ENCODE results near the gene CFAP141.
"Not testable (repeated sequence)": the region's sequence is repeated elsewhere in the genome, so short reads cannot be mapped to it uniquely, and the experiment has no call there.

CFAP141 gene

DNA sequence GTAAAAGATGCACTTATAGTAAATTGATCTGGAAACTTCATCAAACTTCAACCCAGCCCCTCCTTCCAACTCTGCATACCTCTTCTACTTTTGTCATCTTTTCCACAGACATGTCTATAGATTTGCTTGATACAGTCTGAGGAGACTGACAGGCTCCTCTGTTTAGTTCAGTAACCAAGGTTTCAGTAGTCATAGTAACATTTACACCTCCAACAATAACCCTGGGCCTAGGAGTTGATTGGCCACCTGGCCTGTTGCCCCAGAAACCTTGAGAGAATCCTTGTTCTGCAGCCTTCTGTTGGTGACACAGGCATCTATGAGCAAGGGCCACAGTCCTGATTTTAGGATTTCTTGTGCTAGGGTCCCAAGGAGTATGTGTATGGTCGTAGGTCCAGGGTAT, at the start of gene CFAP141:
CFAP141 (minus strand) TSS at position 138 of the 400 bp plus-strand sequence; CDS start at position 112, 26 bp downstream.
- no peak for DNase-seq

DNA sequence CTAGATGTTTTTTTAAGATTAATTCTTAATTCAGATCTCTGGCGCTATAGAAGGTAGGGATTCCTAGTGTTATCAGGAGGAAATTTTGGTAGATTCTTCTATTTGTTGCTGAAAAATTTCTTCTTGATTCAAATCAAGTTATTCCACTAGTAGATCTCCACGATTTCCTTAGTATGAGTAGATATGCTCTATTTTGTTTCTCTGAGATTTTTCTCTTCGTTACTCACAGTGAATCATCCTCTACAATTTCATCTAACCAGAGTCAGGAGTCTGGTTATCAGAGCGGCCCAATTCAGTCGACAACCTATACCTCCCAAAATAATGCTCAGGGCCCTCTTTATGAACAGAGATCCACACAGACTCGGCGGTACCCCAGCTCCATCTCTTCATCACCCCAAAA, 47.5 kb upstream of the CFAP141 start:
- no peak for DNase-seq

DNA sequence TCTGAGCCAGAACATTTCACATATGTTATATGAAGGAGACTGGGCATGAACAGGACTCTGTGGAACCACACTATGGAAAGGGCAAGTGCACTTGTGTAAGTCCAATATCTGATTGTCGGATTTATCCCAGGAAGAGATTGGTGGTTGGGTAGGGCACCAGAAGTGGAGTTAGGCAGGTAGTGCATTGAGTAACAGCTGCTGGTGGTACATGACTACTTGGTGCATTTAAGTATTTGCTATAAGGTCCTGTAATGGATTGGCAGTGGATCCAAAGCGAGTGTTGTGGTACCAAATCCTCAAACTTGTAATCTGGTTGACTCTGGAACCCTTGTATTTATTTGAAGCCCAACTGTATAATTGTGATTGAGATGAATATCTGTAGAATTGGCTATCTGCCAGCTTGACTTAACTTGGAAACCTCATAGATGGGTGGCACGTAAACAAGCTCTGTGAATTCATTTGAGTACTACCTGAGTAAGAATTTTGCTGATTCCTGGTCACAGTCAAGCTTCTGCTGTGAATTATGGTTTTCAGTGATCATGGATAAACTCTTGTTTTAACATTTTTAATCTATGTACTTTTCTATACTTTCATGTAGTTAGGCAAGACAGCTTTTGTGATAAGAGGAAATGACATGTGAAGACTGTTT, 35.7 kb upstream of the CFAP141 start:
- no peak for DNase-seq

DNA sequence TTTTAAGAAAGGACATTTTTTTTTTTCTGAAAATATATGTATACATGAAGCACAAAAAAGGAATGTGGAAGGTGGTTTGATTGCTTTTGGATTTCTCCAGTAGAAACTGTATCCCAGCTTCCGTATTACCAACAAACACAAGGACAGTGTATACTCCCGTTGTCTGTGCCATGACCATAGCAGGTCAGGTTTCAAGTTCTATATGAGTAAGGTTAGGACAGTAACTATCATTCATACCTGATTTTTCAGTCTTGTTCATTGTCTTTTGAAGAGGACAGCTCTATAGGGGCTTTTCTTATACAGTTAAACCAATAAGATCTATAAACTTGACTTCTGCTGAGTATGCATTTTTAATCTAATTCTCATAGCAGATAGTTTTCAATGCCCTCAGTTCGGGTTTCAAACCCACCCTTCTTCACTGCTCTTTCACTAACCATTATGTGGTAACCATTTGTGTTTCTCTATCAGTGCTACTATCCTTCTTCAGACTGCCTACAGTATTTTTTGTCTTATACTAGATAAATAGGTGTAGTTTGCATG, 34.2 kb upstream of the CFAP141 start:
- DNase-seq, result no peak

DNA sequence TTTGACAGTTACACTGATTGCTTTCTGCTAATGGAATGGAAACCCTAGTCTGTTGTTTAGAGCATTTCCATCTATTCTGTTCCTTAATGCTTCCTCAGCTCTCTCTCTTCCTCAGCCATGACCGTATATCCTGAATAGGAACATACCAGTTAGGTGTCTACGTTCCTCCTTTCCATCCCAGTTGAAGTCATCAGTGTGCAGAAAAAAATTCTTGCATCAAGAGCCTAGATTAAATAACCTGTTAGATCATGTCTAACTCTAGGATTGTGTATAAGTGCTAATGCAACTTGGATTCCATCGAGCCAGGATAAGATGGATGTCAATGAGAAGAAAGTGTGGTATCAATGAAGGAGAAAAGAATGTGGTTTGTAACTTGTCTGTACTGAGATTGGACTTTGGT, 33.4 kb upstream of the CFAP141 start:
- no peak for DNase-seq

DNA sequence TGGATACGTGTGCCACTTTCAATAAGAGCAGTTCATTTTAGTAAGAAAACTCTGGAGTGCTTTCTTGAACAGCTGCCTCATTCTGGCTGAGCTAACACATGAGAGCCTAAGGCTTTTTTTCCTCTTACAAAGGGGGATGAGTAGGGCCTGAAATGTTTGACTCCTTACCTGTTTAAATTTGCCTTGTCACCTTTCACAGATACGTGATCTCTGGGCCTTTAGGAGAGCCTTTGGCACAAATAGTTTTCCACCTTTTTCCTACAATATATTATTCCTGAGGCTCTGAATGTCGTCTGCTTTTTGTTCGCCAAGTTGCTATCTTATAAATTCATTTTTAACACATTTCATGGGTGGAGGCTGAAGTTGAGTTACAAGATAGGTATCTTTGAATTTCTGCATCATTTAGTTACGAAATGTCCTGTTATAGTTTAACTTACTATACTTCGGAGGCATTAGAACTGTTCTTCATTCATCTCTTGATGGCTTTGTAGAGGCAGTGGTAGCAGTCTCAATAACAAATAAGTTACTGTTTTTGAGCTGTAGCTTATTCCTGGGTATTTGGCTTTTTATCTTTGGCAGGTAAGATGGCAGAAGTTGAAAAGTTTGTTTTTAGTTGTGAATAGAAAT, 31.9 kb upstream of the CFAP141 start:
- DNase-seq, result no peak

DNA sequence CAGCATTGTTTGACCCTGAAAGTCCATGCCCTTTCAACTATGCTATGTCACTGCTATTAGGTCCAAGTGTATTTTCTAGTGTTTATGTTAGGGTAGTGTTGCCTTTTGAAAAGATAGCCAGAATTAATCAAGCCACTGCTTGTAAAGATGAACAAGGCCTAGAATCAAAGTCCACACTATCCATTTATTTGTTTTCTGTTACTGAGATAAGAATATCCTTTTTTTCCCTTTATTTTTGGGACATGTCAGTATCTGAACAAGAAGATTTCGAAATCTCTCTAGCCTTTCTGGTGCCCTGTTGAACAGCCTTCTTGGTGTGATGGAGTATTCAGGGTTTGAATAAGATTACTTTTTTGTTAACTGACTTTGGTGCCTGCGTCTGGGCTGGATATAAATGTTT, 31.3 kb upstream of the CFAP141 start:
- no peak for DNase-seq

DNA sequence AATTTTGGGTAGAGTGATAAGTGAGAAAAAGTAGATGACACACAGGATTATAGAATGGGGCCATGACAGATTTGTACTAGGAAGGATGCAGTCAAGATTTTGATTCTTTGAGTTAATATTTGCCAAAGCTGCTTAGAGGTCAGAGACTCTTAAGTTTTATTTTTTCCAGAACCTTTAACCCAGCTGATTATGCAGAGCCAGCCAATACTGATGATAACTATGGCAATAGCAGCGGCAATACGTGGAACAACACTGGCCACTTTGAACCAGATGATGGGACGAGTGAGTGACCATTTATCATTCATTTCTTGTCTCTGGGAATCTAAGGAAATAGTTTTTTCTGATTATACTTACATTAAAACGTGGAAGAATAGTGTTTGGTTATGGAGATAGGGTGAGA, 30.7 kb upstream of the CFAP141 start:
- no peak for DNase-seq

DNA sequence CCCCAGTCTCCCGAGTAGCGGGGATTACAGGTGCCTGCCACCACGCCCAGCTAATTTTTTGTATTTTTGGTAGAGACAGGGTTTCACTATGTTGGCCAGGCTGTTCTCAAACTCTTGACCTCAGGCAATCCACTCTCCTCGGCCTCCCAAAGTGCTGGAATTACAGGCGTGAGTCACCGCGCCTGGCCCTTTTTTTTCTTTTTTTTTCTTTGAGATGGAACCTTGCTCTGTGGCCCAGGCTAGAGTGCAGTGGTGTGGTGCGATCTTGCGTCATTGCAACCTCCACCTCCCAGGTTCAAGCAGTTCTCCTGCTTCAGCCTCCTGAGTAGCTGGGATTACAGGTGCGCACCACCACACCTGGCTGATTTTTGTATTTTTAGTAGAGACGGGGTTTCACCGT, 27.0 kb upstream of the CFAP141 start:
- DNase-seq, result not testable (repeated sequence)

DNA sequence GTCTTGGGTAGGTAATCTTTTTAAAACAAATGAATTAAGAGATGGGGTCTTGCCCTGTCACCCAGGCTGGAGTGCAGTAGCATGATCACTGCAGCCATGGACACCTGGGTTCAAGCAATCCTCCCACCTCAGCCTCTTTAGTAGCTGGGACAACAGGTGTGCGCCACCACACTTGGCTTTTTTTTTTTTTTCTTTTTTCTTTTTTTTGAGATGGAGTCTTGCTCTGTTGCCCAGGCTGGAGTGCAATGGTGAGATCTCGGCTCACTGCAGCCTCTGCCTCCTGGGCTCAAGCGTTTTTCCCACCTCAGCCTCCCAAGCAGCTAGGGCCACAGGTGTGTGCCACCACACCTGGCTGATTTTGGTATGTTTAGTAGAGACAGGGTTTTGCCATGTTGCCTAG, 25.0 kb upstream of the CFAP141 start:
- DNase-seq, result not testable (repeated sequence)

DNA sequence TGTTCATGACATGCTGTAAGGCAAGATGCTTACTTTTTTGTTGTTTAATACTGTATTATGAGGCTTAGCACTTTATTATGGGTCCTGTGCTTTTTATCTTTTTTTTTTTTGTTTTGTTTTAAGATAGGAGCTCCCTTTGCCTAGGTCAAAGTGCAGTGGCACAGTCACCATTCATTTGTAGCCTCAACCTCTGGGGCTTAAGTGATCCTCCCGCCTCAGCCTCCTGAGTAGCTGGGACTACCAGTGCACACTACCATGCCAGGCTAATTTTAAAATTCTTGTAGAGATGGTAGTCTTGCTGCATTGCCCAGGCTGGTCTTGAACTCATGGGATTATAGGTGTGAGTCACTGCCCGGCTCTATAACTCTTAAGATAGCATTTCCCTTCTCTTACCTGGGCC, 19.2 kb upstream of the CFAP141 start:
- DNase-seq, result no peak

DNA sequence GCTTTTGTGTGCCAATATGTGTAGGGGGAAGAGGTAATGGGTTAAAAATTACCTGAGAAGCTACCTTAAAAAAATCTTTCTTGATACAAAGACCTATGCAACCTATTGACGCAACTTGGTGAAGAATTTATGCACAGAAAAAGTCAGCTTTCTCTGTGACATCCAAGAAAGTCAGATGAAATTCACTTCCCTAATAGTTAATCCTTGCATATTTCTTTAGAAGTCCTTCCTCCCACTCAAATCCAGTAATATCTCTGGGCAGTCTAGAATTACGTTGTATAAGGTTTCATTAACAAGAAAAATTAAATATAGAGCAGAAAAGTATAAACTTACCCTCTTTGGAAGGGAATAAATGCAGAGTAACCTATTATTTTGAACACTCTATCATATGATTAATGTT, 17.5 kb upstream of the CFAP141 start:
- no peak for DNase-seq

DNA sequence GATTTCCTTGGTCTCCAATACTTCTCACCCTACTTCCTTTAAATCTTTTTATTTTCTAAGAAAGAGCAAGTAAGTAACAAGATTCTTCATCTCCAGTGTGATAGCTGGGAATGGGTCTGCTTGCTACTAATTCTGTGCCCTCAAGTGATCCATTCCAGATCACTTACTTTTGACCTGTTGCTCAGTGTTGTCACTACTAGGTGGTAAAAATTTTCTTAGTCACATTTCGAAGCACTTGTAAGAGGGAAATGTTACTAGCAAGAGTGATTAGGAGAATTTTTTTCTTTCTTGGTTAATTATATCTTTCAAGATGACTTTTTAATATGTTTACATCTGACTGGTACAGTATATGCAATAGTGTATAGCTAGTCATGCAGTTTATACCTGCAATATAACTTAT, 16.8 kb upstream of the CFAP141 start:
- no peak for DNase-seq

DNA sequence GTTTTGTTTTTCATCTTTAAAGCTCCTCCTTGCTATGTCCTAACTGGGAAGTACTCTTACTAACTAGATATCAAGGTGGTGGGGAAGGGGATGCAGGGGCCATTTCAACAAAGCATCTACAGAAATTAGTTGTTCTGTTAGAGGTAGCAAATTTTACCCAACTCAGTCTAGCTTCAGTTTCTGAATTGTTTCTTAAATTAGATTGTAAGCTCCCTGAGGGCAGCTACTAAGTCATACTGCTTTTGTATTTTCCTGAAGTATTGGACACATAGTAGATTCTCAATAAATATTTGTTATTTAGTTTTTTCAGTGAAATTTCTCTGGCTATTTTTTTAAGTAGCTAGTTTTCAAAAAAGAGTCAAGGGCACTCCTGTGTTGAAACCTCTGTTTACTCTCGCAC, 16.4 kb upstream of the CFAP141 start:
- no peak for DNase-seq

DNA sequence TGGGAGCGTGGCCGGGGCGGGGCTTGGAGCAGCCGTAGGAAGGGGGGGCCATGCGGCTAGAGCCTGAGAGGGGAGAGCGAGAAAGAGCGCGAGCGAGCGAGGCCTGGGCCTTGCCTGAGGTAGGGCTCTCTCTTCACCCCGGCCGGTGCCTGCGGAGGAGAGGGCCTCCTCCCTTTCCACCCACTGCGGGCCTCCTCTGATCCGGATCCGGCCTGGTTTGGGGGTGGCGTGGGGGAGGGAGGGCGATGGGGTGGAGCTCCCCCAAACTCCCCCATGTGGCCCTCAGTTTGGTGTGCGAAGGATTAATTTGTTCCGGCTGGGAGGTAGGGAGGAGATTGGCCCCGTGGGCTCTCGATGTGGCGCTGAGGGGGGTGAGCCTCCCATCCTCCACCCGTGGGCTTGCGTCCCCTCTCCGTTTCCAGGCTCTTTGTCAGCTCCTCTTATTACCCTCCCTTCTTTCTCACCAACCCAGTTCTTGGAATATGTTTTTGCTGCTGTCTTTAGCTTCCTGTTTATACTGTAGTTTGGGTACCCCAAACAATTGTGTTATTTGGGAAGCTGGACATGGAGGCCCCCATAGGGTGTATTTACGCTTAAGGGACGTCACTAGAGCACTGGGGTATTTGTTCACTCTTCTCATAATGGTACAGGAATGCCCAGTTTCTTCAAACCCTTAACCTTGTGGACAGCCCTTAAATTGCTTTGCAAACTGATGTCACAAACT, 15.3 kb upstream of the CFAP141 start:
- DNase-seq, result peak; percentile 72

DNA sequence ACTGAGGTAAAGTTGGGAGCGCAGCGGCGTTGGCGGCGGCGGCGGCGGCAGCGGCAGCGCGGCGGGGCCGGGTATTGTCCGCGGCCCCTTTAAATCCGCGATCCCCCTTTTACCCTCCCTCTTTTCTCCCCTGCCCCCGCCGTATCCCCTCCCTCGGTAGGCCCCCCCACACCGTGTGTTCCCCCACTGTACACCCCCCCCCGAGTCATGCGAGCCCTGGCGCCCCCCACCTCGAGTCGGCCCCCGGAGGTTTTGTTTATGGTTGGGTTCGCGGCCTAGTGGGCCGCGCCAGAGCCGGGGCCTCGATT, 14.8 kb upstream of the CFAP141 start:
- no peak for DNase-seq

DNA sequence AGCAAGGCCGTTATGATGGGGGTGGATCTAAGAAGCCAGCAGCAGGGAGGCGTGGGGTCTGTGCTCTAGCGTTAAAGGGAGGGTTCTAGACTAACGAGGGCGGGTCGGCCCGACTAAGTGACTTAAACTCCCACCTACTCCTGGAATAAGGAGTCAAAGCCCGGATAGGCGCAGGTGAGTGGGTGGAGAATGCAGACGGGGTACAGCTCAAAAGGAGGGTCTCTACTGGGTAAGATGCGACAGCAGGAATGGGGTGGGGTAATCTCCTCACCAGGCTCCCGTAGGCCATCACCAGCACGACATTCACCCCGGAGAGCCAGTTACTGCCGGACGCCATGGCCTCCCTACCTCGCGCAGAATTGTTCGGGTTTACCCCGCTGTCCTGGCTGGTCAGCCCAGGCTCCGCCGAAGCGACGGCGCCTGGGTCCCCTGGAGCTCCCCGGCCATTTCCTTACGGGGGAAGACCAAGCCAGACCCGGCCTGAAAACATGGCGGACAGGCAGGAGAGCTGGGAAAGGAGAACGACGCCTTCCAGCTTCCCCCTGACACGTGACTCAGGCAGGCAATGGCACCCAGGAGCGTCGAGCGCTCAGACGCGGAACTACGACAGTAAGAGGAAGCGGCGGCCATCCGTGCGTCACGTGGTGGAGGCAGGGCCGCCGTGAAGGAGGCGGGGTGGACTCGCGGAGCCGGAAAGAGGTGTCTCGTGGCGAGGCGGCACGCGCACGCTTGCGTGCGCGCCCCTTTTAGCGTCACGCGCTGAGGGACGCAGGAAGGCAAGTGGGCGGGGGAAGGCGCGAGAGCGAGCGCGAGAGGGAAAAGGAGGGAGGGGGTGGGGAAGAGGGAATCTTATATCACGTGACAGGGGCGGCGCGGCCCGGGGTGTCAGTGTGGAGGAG, 14.2 kb upstream of the CFAP141 start, which contains the start of gene UBAP2L:
UBAP2L (plus strand) TSS at position 885 of the 899 bp plus-strand sequence. CDS start 4,169 bp downstream, outside the sequence.
- peak; percentile 98 for DNase-seq

DNA sequence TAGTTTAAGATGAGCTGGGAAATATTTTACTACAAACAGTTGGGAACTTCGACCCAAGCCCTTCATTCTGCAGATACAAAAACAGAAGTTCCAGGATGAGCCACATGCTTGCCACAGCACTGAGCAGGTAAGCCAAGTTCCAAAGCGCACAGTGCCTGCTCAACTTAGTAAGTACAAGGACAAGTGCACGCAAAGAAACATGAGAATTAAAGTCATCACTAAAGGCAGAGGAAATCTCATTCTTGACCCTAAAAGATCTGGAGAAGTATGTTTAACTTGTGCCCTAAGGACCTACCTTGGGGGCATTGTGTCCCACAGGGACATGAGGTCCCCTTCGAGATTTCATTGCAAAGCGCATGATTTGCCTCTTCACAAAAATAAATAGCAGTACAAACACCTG, 13.4 kb upstream of the CFAP141 start:
- no peak for DNase-seq

DNA sequence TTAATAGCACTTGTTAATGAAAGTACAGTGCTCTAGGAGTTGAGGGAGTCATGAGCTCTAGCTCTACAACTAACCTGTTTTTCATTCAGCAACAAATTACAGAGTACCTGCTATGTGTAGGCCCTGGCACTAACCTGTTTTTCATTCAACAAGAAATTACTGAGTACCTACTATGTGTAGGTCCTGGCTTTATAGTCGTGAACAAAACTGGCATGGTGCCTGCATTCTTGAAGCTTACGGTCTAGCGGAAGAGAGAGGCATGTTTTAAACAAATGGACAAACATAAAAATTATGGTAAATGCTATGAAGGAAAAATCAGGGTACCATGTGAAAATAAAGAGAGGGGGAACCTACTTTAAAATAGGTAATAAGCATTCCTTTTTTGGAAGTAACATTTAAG, 12.4 kb upstream of the CFAP141 start:
- no peak for DNase-seq

DNA sequence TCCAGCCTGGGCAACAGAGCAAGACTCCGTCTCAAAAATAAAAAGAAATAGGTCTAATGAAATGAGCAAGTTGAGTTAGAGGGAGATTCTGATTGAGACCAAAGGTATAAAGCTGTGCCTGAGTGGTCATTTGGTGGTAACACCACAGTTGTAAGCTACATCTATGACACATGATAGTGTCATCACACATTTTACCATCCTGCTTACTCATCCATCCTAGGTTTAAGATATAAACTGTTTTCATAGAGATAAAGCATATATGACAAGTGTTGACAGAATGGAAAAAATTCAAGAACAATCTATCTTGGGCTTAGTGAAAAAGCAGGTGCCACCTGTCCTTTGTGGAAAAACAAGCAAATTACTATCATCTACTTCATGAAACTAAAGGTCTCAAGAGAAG, 7.1 kb upstream of the CFAP141 start:
- no peak for DNase-seq

DNA sequence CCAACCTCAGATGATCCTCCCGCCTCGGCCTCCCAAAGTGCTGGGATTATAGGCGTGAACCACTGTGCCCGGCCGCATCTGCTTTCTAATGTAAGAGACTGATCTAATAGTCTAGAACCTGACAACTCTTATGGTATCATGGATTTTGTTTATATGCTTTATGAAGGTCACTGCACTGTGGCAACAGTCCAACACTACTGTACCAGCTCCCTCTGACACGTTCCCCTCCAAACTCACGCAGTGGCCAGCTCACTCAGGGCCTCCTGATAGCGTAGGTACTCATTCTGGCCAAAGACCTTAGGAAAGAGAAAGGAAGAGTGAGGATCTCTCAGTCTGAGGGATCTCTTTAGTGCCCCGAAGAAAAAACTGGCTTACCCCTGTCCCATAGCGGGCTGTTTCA, 6.0 kb upstream of the CFAP141 start:
- DNase-seq, result no peak

DNA sequence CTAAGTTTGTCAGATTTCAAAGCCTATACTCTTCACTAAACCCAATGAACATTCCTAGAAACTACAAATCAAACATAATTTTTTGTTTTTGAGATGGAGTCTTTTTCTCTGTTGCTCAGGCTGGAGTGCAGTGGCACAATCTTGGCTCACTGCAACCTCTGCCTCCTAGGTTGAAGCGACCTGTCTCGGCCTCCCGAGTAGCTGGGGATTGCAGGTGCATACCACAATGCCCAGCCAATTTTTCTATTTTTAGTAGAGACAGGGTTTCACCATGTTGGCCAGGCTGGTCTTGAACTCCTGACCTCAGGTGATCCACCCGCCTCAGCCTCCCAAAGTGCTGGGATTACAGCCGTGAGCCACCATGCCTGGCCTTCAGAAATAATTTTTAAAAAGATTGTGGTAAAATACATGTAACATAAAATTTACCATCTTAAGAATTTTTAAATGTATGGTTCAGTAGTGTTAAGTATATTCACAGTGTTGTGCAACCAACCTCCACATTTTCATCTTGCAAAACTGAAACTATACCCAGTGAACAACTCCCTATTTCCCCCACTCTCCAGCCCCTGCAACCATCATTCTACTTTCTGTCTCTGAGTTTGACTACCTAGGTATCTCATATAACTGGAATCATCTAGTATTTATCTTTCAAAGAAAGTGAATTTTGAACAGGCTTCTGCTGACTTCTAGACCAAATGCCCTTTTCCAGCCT, 2.7 kb upstream of the CFAP141 start:
- no peak for DNase-seq

Measured in activated CD4-positive, alpha-beta T cell treated with anti-CD3 and anti-CD28 coated beads, Interleukin-2, amount 50 U/mL, for 1 hour (primary cell).